Caki2 (cell line): ENCODE measurements around the gene ARNT2. TPM values are rescaled to one million over a fixed set of nuclear protein-coding genes. Genes with fewer than 3 reads are reported as not detected.

Source experiments
- DNase-seq: peaks from one replicate; pipeline ENCODE4 v3.0.0-alpha.2; 2015; ENCODE audit warnings: low read depth
- in situ Hi-C: cut with HindIII; loops from 2 replicates; pipeline ENCODE4 v1.10.0; 2016; ENCODE audit warnings: low sequenced_read_pairs, low pct_unique_long_range_greater_than_20kb, mixed read lengths
- total RNA-seq: library from RNA; depleted of rRNA; stranded (reverse); fragments of >200 nt; shearing (Covaris generic); gene quantifications from 2 replicates; pipeline ENCODE4 v1.2.3, GENCODE V29; 2014; ENCODE audit warnings: low replicate concordance

The ARNT2 gene
- total RNA-seq, 1 experiment from 2014 or later: 26.3 TPM

DNA sequence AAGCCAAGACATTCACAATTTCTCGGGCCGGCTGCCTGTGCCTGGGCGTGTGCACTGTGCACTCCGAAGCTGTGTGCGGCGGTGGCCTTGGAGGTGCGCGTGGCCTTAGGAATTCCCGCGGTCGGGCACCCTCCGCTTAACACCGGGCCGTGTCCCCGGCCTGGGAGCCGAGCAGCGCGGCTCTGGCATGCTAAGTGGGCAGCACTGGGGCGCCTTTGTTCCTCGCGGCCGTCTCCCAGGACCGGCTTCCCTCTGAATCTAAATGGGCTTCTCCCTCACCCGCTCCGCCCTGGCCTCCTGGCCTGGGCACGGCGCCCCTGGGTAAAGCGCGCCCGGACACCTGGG lies 498 bp upstream of the ARNT2 start:
- DNase-seq: no peak
- in situ Hi-C loops: no loop called here

DNA sequence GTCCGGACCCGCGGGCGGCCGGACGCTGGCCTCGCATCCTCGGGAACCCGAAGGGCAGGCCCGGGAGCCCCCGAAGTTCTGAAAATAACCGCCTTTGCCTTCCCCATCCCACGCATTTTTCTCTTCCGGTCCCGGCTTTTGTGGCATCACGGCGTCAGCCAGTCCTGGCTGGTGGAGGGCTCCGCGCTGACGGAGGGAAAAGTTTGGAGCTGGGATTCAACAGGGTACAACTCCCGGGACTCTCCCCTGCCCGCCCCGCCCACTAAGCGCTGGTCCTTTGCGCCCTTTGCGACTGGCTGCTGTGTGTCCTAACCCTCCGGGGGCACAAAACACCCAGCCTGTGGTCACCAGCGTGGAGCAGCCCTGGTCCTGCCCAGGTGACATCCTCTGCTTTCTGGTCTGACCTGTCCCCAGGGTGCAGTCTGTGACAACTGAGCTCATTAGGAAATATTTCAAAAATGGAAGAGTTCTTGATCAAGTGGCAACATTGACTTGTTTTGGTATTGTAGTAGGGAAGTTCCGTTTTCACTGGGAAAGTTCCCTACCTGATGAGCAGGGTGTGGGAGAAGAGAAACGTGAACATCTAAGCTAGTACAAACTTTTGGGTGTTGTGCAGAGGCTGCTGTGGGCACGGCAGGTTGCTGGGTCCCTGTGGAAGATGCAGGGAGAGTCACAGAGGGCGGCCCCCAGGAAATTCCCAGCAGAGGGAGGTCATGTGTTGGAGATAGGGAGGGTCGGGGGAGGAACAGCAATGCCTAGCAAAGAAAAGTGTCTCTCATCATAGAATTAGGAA lies 775 bp downstream of the ARNT2 start:
- in situ Hi-C loops: no loop called here
- peak; percentile 41 for DNase-seq

DNA sequence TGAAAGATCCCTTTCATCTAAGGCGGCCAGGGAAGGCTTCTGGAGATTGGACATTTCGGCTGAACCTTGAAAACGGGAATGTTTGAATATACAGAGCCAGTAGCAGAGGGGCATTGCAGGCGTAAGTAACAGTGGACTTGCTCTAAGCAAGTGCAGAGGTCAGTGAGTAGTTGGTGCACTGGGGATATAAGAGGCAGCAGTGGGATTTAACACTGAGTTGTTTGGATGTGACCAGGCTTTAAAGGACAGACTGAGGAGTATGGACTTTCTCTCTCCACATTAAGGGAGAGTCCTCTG lies 1.3 kb downstream of the ARNT2 start:
- no peak for DNase-seq
- in situ Hi-C loops: no loop called here

DNA sequence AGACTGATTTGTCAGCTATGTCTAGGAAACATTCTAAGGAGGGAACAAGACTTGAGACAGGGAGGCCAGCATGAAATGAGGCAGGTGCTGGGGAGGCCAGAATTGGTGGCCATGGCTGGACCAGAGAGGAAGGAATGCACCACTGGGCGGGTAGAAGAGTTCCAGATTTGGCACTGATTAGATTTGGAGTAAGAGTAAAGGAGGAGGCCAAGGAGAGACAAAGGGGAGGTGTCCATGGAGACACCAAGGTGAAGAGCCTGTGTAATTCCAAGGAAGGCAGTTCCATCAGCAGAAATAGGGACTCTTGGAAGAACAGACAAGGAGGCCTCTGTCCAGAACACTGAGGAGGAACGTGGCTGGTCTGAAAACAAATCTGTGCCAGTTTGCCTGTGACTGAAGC lies 1.8 kb downstream of the ARNT2 start:
- in situ Hi-C loops: no loop called here
- DNase-seq: no peak

DNA sequence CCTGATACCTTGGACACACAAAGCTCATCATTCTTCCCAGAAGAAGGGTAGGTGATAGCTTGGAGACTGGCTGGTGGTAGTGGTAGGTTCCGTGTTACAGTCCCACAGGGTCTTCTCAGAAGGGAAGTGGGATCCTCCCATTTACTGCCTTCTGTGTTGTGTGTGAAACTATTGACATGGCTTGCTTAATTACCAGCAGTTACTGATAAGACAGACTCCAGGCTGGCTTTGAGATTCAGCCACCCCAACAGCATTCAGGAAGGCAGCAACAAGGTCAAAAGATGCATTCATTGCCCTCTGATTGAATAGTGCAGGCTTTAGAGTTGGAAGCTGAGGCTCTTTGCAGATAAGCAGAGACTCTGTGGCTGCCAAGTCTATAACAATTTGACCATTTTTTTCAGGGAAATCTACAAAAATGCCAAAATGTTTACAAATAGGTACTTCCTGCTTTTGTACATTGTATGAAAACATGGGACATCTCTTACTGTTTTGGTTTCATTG lies 7.7 kb downstream of the ARNT2 start:
- in situ Hi-C loops: no loop called here
- DNase-seq: no peak

DNA sequence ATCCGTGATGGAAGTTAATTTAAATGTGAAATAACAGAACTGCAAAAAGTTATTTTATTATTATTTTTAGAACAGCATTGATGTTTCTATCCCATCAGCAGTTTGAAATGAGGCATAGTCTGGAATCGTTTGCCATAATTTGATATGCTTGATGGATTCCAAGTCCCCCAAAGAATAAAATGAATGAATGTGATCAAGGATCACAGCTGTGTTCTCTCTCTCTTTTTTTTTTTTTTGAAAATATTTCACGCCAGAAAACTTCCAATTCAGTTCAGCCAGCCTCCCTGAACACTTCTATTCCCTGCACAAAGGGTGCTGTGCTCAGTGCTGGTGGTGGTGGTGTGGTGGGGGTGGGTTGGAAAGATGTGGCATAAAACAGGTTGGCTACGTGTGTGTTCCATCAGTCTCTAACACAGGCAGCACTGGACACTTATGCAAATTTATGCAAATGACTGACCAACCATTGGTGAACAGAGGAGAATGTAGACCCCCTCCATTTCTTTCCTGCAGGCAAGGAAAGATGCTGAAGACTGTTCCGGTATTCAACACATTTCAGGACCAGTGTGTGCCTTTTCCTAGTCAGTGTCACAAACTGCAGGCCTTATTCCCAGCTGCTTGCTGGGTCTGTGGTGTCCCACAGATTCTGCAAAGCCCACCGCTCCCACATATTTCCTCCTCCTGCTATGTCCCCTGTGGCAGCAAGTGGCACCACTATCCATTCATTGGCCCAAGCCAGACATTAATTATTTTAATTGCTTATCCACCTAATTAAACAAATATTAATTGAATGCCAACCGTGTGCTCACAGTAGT lies 10.6 kb downstream of the ARNT2 start:
- in situ Hi-C loops: no loop called here
- no peak for DNase-seq

DNA sequence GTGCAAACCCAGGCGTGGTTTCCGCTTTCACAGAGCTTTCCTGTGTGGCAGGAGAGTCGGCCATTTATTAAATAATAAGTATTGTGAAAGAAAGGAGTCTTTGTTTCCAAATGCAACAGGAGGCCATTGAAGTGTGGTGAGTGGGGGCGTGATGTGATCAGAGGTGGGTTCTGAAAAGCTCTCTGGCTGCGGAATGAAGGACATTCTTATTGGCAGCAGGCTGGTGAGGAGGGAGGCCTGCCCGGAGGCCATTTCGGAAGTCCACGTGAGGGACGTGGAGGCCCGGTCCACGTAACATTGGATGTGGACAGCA lies 11.1 kb downstream of the ARNT2 start:
- no peak for DNase-seq
- in situ Hi-C loops: no loop called here

DNA sequence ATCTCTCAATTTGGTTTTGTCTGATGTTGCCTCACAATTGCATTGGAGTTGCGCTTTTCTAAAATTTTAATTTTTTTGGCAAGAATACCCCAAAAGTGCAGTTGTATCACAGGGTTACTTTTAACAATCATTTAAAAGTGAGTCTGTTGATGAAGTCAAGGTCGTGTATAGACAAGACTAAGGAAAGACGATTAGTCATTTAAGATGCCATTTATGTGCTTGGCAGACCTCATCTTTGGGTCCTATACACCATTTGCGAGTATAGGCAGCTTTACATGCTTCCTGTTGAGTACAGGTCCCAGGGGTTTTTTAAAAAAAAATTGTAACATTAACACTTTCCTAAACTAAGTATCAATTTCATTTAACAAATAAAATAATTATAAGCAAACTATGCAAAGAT lies 12.5 kb downstream of the ARNT2 start:
- DNase-seq: no peak
- in situ Hi-C loops: no loop called here

DNA sequence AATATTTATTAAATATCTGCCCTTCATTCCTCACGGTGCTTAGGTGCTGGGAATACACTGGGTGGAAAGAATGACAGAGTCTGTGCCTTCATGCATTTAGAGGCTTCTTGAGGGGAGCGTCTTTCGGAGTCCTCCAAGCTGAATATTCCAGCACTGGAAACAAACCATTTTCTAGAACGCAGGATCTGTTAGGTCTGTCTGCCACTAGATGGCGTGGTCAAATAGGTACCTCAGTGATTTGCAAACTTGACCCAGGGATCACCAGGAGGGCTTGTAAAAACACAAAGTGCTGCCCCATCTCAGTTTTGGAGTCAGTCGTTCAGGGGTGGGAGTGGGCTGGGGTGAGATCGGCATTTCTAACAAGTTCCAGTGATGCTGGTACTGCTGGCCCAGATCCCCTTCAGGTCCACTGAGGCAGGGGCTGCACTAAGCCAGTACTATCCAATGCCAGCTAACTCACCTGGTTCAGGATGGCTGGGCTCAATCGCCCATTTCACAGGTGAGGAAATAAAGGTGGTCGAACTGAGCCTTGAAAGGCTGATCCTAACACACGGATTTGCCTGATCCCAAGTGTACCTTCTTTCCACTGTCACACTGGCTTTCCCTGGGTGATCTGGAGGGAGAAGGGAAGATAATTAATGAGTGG lies 14.8 kb downstream of the ARNT2 start:
- peak; percentile 44 for DNase-seq
- in situ Hi-C loops: no loop called here

DNA sequence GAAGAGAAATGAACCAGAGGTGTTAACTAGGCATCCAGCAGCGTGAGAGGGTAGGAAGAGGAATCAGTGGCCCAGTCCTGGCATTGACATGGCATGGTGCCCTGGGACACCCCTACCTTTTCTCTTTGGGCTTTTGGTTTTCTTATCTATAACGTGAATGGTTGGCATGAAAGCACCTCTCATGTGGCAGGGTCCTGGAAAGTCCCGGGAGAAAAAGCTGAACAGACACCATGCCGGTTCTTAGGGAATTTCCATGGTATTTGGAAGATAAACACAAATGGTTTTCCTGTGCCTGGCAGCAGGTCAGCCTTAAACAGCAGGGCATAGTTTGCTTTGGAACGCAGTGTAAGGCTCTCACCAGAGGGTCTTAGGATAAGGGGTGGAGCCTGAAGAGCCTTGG lies 15.4 kb downstream of the ARNT2 start:
- DNase-seq: peak; percentile 73
- in situ Hi-C loops: no loop called here

DNA sequence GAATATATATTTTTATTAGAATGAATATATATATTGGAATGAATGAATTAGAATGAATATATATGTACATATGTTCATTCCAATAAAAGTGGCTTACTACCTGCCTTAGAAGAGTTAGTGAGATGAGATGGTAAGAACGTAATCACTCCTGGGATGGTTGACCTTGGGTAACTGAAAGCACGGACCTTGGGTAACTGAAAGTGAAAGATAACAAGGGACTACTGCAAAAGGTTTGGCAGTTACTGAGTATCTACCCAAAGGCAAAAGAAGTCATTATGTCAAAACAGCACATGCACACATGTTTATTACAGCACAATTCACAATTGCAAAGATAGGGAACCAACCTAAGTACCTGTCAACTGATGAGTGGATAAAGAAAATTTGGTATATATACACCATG lies 16.5 kb downstream of the ARNT2 start:
- no peak for DNase-seq
- in situ Hi-C loops: no loop called here

DNA sequence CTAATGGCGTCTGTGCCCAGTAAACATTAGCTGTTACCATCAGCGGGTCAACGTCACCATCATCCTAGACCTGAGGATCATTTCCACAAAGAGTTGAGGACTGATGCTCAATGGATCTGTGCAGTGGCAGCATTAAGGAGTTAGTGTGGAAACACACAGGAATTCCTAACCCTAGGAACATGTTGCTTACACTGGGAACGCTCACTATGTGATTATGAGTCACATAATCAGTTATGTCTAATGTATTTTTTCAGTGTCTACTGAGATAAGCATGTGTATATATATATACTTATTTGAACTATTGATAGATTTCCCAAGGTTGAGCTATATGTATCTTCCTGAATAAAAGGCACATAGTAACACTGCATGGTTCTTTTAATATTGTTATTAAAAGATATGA lies 19.0 kb downstream of the ARNT2 start:
- DNase-seq: no peak
- in situ Hi-C loops: no loop called here

DNA sequence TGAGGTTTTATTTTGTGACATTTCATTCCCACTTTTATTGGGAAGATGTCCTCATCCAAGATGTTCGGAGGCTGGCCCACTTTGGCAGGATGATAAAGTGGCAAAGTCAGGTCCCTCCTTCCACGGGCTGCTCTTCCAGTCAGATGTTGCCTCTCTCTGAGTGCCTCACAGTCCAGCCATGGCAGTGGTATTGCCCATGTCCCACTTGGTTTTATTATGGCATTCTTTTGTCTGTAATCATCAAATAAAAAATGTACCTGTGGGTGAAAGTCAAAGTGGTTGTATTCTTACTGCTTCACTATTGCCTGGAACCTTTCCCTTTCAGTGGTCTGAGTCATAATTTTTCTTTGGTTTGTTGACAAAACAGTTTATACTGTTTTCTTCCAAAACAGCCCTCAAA lies 20.2 kb downstream of the ARNT2 start:
- in situ Hi-C loops: no loop called here
- DNase-seq: peak; percentile 76

DNA sequence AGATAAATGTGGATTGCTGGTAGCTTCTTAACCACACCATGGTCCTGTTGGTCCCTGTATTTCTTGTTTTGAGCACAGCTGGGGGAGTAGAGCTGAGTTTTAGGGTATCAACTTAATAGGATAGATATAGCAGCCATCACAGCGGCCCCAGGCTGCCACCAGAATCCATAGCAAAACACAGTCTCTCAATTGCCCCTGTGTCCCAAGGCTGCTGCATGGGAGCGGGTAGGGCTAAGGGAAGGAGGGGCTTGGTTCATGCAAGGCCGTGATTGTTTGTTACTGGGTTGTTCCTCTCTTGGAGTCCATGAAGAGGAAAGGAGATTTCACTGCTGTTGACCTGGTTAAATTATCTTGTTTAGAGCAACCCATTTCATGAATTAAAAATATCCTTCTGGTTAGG lies 22.1 kb downstream of the ARNT2 start:
- in situ Hi-C loops: loop anchor here (25.0 kb wide), 1 partner anchor 361 kb away; the partner anchor contains the start of gene CEMIP

DNA sequence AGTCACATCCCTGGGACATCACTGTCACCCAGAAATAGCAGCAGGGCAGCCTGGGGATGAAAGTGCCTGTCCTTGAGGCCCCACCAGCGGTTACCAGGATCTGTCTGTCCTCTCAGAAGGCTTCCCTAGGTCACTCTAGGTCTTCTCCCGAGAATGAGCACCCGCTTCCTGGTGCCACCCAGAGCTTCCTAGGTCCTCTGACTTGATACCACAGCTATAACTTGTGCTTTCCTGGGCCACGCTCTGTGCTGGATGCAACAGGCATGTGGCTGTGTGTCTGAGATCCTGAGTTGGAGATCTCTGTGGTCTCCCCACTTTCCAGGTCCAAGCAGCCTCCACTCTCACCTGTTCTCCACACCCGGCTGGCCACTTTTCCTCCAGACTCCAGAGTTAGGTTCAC lies 25.8 kb downstream of the ARNT2 start:
- in situ Hi-C loops: loop anchor here (25.0 kb wide), 1 partner anchor 357 kb away; the partner anchor contains the start of gene CEMIP
- DNase-seq: no peak

More for the DNA sequence above, 22.1 kb downstream of the ARNT2 start:
- DNase-seq: no peak

DNA sequence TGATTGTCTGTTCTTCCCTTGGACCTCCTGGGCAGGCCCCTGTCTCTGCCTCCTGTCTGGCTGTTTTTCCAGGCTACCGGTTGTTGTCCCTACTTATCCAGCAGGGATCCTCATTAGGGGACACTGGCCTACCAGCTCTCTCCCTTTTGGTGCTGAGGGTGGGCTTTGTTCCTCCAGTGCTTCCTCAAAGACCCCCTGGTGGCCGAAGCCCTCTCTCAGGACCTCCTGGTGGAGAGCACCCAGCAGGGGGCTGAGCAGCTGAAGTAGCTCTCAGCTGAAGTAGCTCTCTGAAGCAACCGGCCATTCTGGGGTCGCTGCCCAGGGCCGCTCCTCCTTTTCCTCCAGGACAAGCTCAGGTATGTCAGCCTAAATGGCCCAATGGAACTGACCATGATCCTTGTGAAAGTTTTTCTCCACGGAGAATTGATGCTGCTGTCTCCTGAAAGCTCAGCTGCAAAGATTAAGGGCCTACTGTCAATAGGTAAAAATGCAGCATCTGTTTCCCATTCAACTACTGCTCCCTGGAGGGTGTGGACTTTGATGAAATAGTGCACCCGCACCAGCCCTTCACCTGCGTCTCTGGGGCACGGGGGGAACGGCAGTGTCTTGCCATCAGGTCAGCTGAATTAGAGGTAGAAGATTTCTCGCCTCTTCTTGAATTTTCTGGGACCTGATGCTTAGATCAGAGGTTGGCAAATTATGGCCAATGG lies 27.6 kb downstream of the ARNT2 start:
- no peak for DNase-seq
- in situ Hi-C loops: loop anchor here (25.0 kb wide), 1 partner anchor 356 kb away; the partner anchor contains the start of gene CEMIP

DNA sequence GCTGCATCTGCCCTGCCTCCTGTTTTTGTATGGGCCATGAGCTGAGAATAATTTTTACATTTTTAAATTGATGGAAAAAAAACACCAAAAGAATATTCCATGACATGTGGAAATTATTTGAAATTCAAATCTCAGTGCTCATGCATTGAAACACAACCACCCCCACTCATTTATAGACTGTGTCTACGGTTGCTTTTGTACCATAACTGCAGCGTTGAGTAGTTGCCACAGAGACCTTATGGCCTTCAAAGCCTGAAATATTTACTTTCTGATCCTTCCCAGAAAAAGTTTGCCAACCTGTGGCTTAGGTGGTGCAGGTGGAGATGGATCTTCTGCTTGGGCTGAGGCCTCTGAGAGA lies 28.1 kb downstream of the ARNT2 start:
- in situ Hi-C loops: loop anchor here (25.0 kb wide), 1 partner anchor 355 kb away; the partner anchor contains the start of gene CEMIP
- DNase-seq: no peak

DNA sequence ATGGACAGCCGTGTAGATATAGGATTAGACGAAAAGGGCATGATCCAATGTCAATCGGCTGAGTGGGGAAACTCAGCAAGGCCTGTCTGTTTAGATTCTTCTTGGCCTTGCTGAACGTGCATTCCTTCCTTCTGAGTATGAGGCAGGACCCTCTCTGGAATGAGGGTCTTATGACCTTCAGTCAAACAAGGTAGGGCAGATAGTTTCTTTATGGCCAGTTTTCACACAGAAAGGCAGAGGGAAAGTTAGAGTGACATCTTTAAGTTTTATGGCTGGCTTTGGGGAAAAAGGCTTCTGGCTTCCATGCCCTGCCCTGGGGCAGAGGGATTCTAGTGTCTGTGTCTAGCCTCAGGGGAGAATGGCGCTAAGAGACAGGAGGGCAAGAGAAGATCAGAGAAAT lies 29.7 kb downstream of the ARNT2 start:
- DNase-seq: no peak
- in situ Hi-C loops: loop anchor here (25.0 kb wide), 1 partner anchor 353 kb away; the partner anchor contains the start of gene CEMIP
